ENCODE results near the gene COLEC12.

The COLEC12 gene

GRCh38 chr18:477565-477964, 22.9 kb downstream of the COLEC12 start:
- Histone ChIP-seq H3K36me3 (no peaks in the 10 kb centered on the region), H3K4me3 (ENCODE audit: low read depth, low read length) (no peak overlapping the region), H3K27ac (no peak overlapping the region), H3K9me3 (ENCODE audit: severe bottlenecking) (no peaks in the 10 kb centered on the region), H3K27me3 (ENCODE audit: insufficient read depth, low read depth, severe bottlenecking) (no peaks in the 10 kb centered on the region)
- DNase-seq, result peak; percentile 28
- peak; percentile 60 for TF ChIP-seq CTCF (IDR thresholded peaks at IDR 0.05; ENCODE audit: low read depth, low read length)

GRCh38 chr18:476251-476664, 24.2 kb downstream of the COLEC12 start:
- no peak for DNase-seq
- TF ChIP-seq CTCF (IDR thresholded peaks at IDR 0.05; ENCODE audit: low read depth, low read length), result no peak
- Histone ChIP-seq H3K4me3 (ENCODE audit: low read depth, low read length) (no peak overlapping the region), H3K27ac (no peak overlapping the region), H3K27me3 (ENCODE audit: insufficient read depth, low read depth, severe bottlenecking) (no peaks in the 10 kb centered on the region), H3K9me3 (ENCODE audit: severe bottlenecking) (no peaks in the 10 kb centered on the region), H3K36me3 (no peaks in the 10 kb centered on the region)

GRCh38 chr18:475202-476031, 25.1 kb downstream of the COLEC12 start:
- TF ChIP-seq CTCF (IDR thresholded peaks at IDR 0.05; ENCODE audit: low read depth, low read length), result no peak
- DNase-seq, result no peak
- no peak overlapping the region for H3K27ac ChIP-seq

GRCh38 chr18:474416-474815, 26.1 kb downstream of the COLEC12 start:
- Histone ChIP-seq H3K4me3 (ENCODE audit: low read depth, low read length) (no peak overlapping the region), H3K27ac (no peak overlapping the region), H3K27me3 (ENCODE audit: insufficient read depth, low read depth, severe bottlenecking) (no peaks in the 10 kb centered on the region), H3K9me3 (ENCODE audit: severe bottlenecking) (no peaks in the 10 kb centered on the region), H3K36me3 (no peaks in the 10 kb centered on the region)
- no peak for TF ChIP-seq CTCF (IDR thresholded peaks at IDR 0.05; ENCODE audit: low read depth, low read length)
- DNase-seq, result no peak

More at GRCh38 chr18:475202-476031, 25.1 kb downstream of the COLEC12 start:
- H3K36me3 ChIP-seq, result no peaks in the 10 kb centered on the region
- no peaks in the 10 kb centered on the region for H3K27me3 ChIP-seq (ENCODE audit: insufficient read depth, low read depth, severe bottlenecking)
- no peaks in the 10 kb centered on the region for H3K9me3 ChIP-seq (ENCODE audit: severe bottlenecking)
- H3K4me3 ChIP-seq (ENCODE audit: low read depth, low read length), result no peak overlapping the region

GRCh38 chr18:473802-474201, 26.7 kb downstream of the COLEC12 start:
- no peak overlapping the region for H3K27ac ChIP-seq

More at GRCh38 chr18:473802-474201, 26.7 kb downstream of the COLEC12 start:
- Histone ChIP-seq H3K36me3 (no peaks in the 10 kb centered on the region), H3K9me3 (ENCODE audit: severe bottlenecking) (no peaks in the 10 kb centered on the region), H3K27me3 (ENCODE audit: insufficient read depth, low read depth, severe bottlenecking) (no peaks in the 10 kb centered on the region), H3K4me3 (ENCODE audit: low read depth, low read length) (no peak overlapping the region)
- no peak for DNase-seq
- no peak for TF ChIP-seq CTCF (IDR thresholded peaks at IDR 0.05; ENCODE audit: low read depth, low read length)
